ENCODE data around the gene MAP4K4. TPM values are rescaled to one million over a fixed set of nuclear protein-coding genes. Genes with fewer than 3 reads are reported as not detected.

Gene MAP4K4
- total RNA-seq, 1 donor from 2014 or later, result 48.0 TPM

- Histone ChIP-seq H3K36me3 (peaks cover 21 to 36% of the 10 kb centered on the region in 2 donors), H3K27me3 (no peaks in the 10 kb centered on the region), H3K4me3 (no peak overlapping the region), H3K4me1 (no peaks in the 10 kb centered on the region), H3K27ac (no peak overlapping the region), H3K9me3 (no peaks in the 10 kb centered on the region)
- intact Hi-C loops (cut with DNase I), result no loop called here
- DNase-seq (ENCODE audit: low spot score in 2 of 2), result no peak
- TF ChIP-seq, protein P1, sequence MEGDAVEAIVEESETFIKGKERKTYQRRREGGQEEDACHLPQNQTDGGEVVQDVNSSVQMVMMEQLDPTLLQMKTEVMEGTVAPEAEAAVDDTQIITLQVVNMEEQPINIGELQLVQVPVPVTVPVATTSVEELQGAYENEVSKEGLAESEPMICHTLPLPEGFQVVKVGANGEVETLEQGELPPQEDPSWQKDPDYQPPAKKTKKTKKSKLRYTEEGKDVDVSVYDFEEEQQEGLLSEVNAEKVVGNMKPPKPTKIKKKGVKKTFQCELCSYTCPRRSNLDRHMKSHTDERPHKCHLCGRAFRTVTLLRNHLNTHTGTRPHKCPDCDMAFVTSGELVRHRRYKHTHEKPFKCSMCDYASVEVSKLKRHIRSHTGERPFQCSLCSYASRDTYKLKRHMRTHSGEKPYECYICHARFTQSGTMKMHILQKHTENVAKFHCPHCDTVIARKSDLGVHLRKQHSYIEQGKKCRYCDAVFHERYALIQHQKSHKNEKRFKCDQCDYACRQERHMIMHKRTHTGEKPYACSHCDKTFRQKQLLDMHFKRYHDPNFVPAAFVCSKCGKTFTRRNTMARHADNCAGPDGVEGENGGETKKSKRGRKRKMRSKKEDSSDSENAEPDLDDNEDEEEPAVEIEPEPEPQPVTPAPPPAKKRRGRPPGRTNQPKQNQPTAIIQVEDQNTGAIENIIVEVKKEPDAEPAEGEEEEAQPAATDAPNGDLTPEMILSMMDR (IDR thresholded peaks at IDR 0.05), result no peak
Observed at GRCh38 chr2:101837354-101837753, 139.8 kb downstream of the MAP4K4 start.

- intact Hi-C loops (cut with DNase I), result no loop called here
- Histone ChIP-seq H3K9me3 (no peaks in the 10 kb centered on the region), H3K27ac (no peak overlapping the region), H3K27me3 (no peaks in the 10 kb centered on the region), H3K36me3 (peaks cover 12 to 41% of the 10 kb centered on the region in 2 donors), H3K4me1 (peaks cover 5 to 18% of the 10 kb centered on the region in 2 donors), H3K4me3 (no peak overlapping the region)
- DNase-seq (ENCODE audit: low spot score in 2 of 2), result no peak
- TF ChIP-seq, protein P1 (IDR thresholded peaks at IDR 0.05), result no peak
Observed at GRCh38 chr2:101841679-101842327, 144.3 kb downstream of the MAP4K4 start.

GRCh38 chr2:101842471-101842870, 145.0 kb downstream of the MAP4K4 start:
- no peak overlapping the region for H3K4me3 ChIP-seq
- H3K36me3 ChIP-seq, result peaks cover 12 to 47% of the 10 kb centered on the region in 2 donors
- peak overlapping the region in 1 of 2 donors; percentile 37 for H3K27ac ChIP-seq
- H3K4me1 ChIP-seq, result peaks cover 5 to 18% of the 10 kb centered on the region in 2 donors
- no peaks in the 10 kb centered on the region for H3K9me3 ChIP-seq
- TF ChIP-seq, protein P1 (IDR thresholded peaks at IDR 0.05), result no peak
- no peaks in the 10 kb centered on the region for H3K27me3 ChIP-seq
- intact Hi-C loops (cut with DNase I), result no loop called here
- no peak for DNase-seq (ENCODE audit: low spot score in 2 of 2)

- TF ChIP-seq, protein P1 (IDR thresholded peaks at IDR 0.05), result no peak
- intact Hi-C loops (cut with DNase I), result no loop called here
- Histone ChIP-seq H3K27me3 (no peaks in the 10 kb centered on the region), H3K9me3 (no peaks in the 10 kb centered on the region), H3K4me3 (no peak overlapping the region), H3K27ac (peak overlapping the region in 1 of 2 donors; percentile 66), H3K4me1 (peaks cover 5 to 18% of the 10 kb centered on the region in 2 donors), H3K36me3 (peaks cover 12 to 47% of the 10 kb centered on the region in 2 donors)
- no peak for DNase-seq (ENCODE audit: low spot score in 2 of 2)
Observed at GRCh38 chr2:101843048-101843447, 145.5 kb downstream of the MAP4K4 start.

GRCh38 chr2:101843471-101843870, 146.0 kb downstream of the MAP4K4 start:
- TF ChIP-seq, protein P1 (IDR thresholded peaks at IDR 0.05), result no peak
- Histone ChIP-seq H3K4me1 (peaks cover 5 to 20% of the 10 kb centered on the region in 2 donors), H3K9me3 (no peaks in the 10 kb centered on the region), H3K27me3 (no peaks in the 10 kb centered on the region), H3K36me3 (peaks cover 12 to 47% of the 10 kb centered on the region in 2 donors), H3K27ac (peak overlapping the region; percentile 61 to 66), H3K4me3 (no peak overlapping the region)
- DNase-seq (ENCODE audit: low spot score in 2 of 2), result no peak
- intact Hi-C loops (cut with DNase I), result no loop called here
